ENCODE measurements around the gene KIF5A.
A peak's percentile ranks its signal among the peaks of the same experiment; 100 is the strongest.
"Not testable (repeated sequence)": the region's sequence is repeated elsewhere in the genome, so short reads cannot be mapped to it uniquely, and the experiment has no call there.

The KIF5A gene

GRCh38 chr12:57516617-57517153 is 33.2 kb upstream of the KIF5A start:
- H3K27me3 Mint-ChIP-seq, result no peaks in the 10 kb centered on the region

GRCh38 chr12:57517187-57517586 is 32.7 kb upstream of the KIF5A start:
- H3K36me3 Mint-ChIP-seq, result peaks cover 69% of the 10 kb centered on the region
- no peak overlapping the region for H3K4me3 Mint-ChIP-seq
- no peaks in the 10 kb centered on the region for H3K27me3 Mint-ChIP-seq
- no peak for ATAC-seq
- H3K9me3 Mint-ChIP-seq, result no peaks in the 10 kb centered on the region
- peak overlapping the region; percentile 99 for H3K27ac Mint-ChIP-seq
- H3K4me1 Mint-ChIP-seq, result peaks cover 52% of the 10 kb centered on the region

More at GRCh38 chr12:57516617-57517153, 33.2 kb upstream of the KIF5A start:
- Mint-ChIP-seq H3K36me3 (peaks cover 74% of the 10 kb centered on the region), H3K9me3 (no peaks in the 10 kb centered on the region), H3K4me1 (peaks cover 47% of the 10 kb centered on the region), H3K27ac (peak overlapping the region; percentile 5), H3K4me3 (no peak overlapping the region)
- ATAC-seq, result no peak

- Mint-ChIP-seq H3K4me1 (peaks cover 54% of the 10 kb centered on the region), H3K27ac (peak overlapping the region; percentile 99), H3K36me3 (peaks cover 64% of the 10 kb centered on the region)
- not testable (repeated sequence) for H3K4me3 Mint-ChIP-seq, H3K27me3 Mint-ChIP-seq, H3K9me3 Mint-ChIP-seq, ATAC-seq
Observed at GRCh38 chr12:57517718-57518117, 32.1 kb upstream of the KIF5A start.

- Mint-ChIP-seq H3K27me3 (no peaks in the 10 kb centered on the region), H3K4me3 (peak overlapping the region; percentile 94), H3K36me3 (peaks cover 57% of the 10 kb centered on the region), H3K4me1 (peaks cover 58% of the 10 kb centered on the region), H3K27ac (peak overlapping the region; percentile 99), H3K9me3 (no peaks in the 10 kb centered on the region)
- no peak for ATAC-seq
Observed at GRCh38 chr12:57518176-57518919, 31.5 kb upstream of the KIF5A start.

- no peaks in the 10 kb centered on the region for H3K9me3 Mint-ChIP-seq
- H3K4me1 Mint-ChIP-seq, result peaks cover 66% of the 10 kb centered on the region
- peak overlapping the region; percentile 94 for H3K4me3 Mint-ChIP-seq
- H3K27ac Mint-ChIP-seq, result peak overlapping the region; percentile 99
- H3K27me3 Mint-ChIP-seq, result no peaks in the 10 kb centered on the region
- no peak for ATAC-seq
- H3K36me3 Mint-ChIP-seq, result peaks cover 54% of the 10 kb centered on the region
Observed at GRCh38 chr12:57518920-57519795, 30.7 kb upstream of the KIF5A start.

- peak overlapping the region; percentile 94 for H3K4me3 Mint-ChIP-seq
- ATAC-seq, result no peak
- no peaks in the 10 kb centered on the region for H3K27me3 Mint-ChIP-seq
- H3K36me3 Mint-ChIP-seq, result peaks cover 48% of the 10 kb centered on the region
- H3K27ac Mint-ChIP-seq, result peak overlapping the region; percentile 99
- H3K9me3 Mint-ChIP-seq, result no peaks in the 10 kb centered on the region
- peaks cover 72% of the 10 kb centered on the region for H3K4me1 Mint-ChIP-seq
Observed at GRCh38 chr12:57519796-57520052, 30.1 kb upstream of the KIF5A start.

- Mint-ChIP-seq H3K9me3 (no peaks in the 10 kb centered on the region), H3K27ac (peak within 1 kb of the TSS; percentile 99), H3K27me3 (no peaks in the 10 kb centered on the region), H3K4me3 (peak within 1 kb of the TSS; percentile 94), H3K4me1 (peaks cover 77% of the 10 kb centered on the region), H3K36me3 (peaks cover 47% of the 10 kb centered on the region)
- ATAC-seq, result peak; percentile 89
Observed at GRCh38 chr12:57520053-57520818, 29.6 kb upstream of the KIF5A start, which contains the start of gene DDIT3. TSS of gene DDIT3 (minus strand) at chr12:57520514. CDS start at chr12:57517406, 3,108 bp downstream.

GRCh38 chr12:57521525-57522010 is 28.3 kb upstream of the KIF5A start:
- peak overlapping the region; percentile 99 for H3K27ac Mint-ChIP-seq
- peaks cover 84% of the 10 kb centered on the region for H3K4me1 Mint-ChIP-seq

GRCh38 chr12:57522011-57522886 is 27.6 kb upstream of the KIF5A start, which contains the start of gene MBD6:
TSS of gene MBD6 (plus strand) at chr12:57522824. CDS start at chr12:57524304, 1,480 bp downstream.
- H3K4me1 Mint-ChIP-seq, result peaks cover 82% of the 10 kb centered on the region
- H3K27ac Mint-ChIP-seq, result peak within 1 kb of the TSS; percentile 99
- peak; percentile 65 for ATAC-seq
- no peaks in the 10 kb centered on the region for H3K9me3 Mint-ChIP-seq
- peak within 1 kb of the TSS; percentile 97 for H3K4me3 Mint-ChIP-seq
- H3K36me3 Mint-ChIP-seq, result peaks cover 47% of the 10 kb centered on the region
- H3K27me3 Mint-ChIP-seq, result no peaks in the 10 kb centered on the region

More at GRCh38 chr12:57521525-57522010, 28.3 kb upstream of the KIF5A start:
- Mint-ChIP-seq H3K36me3 (peaks cover 47% of the 10 kb centered on the region), H3K4me3 (peak overlapping the region; percentile 94), H3K9me3 (no peaks in the 10 kb centered on the region), H3K27me3 (no peaks in the 10 kb centered on the region)
- no peak for ATAC-seq

- H3K4me3 Mint-ChIP-seq, result peak overlapping the region; percentile 97
- H3K9me3 Mint-ChIP-seq, result no peaks in the 10 kb centered on the region
- peaks cover 74% of the 10 kb centered on the region for H3K4me1 Mint-ChIP-seq
- peaks cover 44% of the 10 kb centered on the region for H3K36me3 Mint-ChIP-seq
- H3K27ac Mint-ChIP-seq, result peak overlapping the region; percentile 99
- no peak for ATAC-seq
- H3K27me3 Mint-ChIP-seq, result no peaks in the 10 kb centered on the region
Observed at GRCh38 chr12:57522887-57523705, 26.7 kb upstream of the KIF5A start.

GRCh38 chr12:57523706-57524614 is 25.9 kb upstream of the KIF5A start:
- Mint-ChIP-seq H3K4me3 (peak overlapping the region; percentile 97), H3K27ac (peak overlapping the region; percentile 99), H3K9me3 (no peaks in the 10 kb centered on the region), H3K27me3 (no peaks in the 10 kb centered on the region), H3K4me1 (peaks cover 68% of the 10 kb centered on the region), H3K36me3 (peaks cover 42% of the 10 kb centered on the region)
- ATAC-seq, result no peak

GRCh38 chr12:57524814-57525614 is 24.8 kb upstream of the KIF5A start:
- peaks cover 61% of the 10 kb centered on the region for H3K4me1 Mint-ChIP-seq
- H3K4me3 Mint-ChIP-seq, result peak overlapping the region; percentile 97
- H3K27ac Mint-ChIP-seq, result peak overlapping the region; percentile 99
- H3K36me3 Mint-ChIP-seq, result peaks cover 47% of the 10 kb centered on the region
- ATAC-seq, result no peak
- H3K9me3 Mint-ChIP-seq, result no peaks in the 10 kb centered on the region
- no peaks in the 10 kb centered on the region for H3K27me3 Mint-ChIP-seq

All from stimulated activated memory B cell treated with anti-CD40 and anti-IgM and Interleukin-4, amounts not matched to agents 10 μg/mL and 1 μg/mL and 100 μg/mL, for 72 hours (primary cell).